C4-2B (cell line): ENCODE results near the gene CHD3.

Experiments used
- ZFX ChIP-seq: fragments of 450-650 bp; IDR thresholded peaks from 2 replicates; pipeline ENCODE4 v1.6.1; 2017
- TF ChIP-seq, protein P1 (sequence below): fragments of 450-650 bp; conservative IDR thresholded peaks from 2 replicates; pipeline ENCODE4 v1.5.1; 2017; ENCODE audit warnings: mild to moderate bottlenecking

DNA sequence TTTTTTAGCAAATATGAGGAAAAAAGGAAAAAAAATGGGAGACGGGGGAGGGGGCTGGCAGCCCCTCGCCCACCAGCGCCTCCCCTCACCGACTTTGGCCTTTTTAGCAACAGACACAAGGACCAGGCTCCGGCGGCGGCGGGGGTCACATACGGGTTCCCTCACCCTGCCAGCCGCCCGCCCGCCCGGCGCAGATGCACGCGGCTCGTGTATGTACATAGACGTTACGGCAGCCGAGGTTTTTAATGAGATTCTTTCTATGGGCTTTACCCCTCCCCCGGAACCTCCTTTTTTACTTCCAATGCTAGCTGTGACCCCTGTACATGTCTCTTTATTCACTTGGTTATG lies 34.9 kb upstream of the CHD3 start:
- TF ChIP-seq, protein P1, sequence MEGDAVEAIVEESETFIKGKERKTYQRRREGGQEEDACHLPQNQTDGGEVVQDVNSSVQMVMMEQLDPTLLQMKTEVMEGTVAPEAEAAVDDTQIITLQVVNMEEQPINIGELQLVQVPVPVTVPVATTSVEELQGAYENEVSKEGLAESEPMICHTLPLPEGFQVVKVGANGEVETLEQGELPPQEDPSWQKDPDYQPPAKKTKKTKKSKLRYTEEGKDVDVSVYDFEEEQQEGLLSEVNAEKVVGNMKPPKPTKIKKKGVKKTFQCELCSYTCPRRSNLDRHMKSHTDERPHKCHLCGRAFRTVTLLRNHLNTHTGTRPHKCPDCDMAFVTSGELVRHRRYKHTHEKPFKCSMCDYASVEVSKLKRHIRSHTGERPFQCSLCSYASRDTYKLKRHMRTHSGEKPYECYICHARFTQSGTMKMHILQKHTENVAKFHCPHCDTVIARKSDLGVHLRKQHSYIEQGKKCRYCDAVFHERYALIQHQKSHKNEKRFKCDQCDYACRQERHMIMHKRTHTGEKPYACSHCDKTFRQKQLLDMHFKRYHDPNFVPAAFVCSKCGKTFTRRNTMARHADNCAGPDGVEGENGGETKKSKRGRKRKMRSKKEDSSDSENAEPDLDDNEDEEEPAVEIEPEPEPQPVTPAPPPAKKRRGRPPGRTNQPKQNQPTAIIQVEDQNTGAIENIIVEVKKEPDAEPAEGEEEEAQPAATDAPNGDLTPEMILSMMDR = no peak
- no peak for TF ChIP-seq ZFX
